Epithelial cell of proximal tubule (primary cell): ENCODE data around the gene SURF6. TPM values are rescaled to one million over a fixed set of nuclear protein-coding genes. Genes with fewer than 3 reads are reported as not detected.
"Not testable (repeated sequence)": the region's sequence is repeated elsewhere in the genome, so short reads cannot be mapped to it uniquely, and the experiment has no call there.

Source experiments
- DNase-seq: peaks from one replicate; pipeline ENCODE4 v3.0.0-alpha.2; 2011; ENCODE audit warnings: low read depth
- H3K4me3 ChIP-seq: 2 replicates; pipeline ENCODE4 v1.5.1; 2011; ENCODE audit warnings: low read depth, mild to moderate bottlenecking, low read length
- total RNA-seq: library from RNA; depleted of rRNA; stranded (reverse); fragments of >200 nt; gene quantifications from 2 replicates; pipeline ENCODE4 v1.2.3, GENCODE V29; 2015
- TF ChIP-seq, protein P1 (sequence below): conservative IDR thresholded peaks from 2 replicates; pipeline ENCODE4 v1.5.1; 2012; ENCODE audit warnings: low read depth, mild to moderate bottlenecking, low read length

Gene SURF6
- total RNA-seq, 1 donor from 2014 or later: 16.7 TPM

- TF ChIP-seq, protein P1, sequence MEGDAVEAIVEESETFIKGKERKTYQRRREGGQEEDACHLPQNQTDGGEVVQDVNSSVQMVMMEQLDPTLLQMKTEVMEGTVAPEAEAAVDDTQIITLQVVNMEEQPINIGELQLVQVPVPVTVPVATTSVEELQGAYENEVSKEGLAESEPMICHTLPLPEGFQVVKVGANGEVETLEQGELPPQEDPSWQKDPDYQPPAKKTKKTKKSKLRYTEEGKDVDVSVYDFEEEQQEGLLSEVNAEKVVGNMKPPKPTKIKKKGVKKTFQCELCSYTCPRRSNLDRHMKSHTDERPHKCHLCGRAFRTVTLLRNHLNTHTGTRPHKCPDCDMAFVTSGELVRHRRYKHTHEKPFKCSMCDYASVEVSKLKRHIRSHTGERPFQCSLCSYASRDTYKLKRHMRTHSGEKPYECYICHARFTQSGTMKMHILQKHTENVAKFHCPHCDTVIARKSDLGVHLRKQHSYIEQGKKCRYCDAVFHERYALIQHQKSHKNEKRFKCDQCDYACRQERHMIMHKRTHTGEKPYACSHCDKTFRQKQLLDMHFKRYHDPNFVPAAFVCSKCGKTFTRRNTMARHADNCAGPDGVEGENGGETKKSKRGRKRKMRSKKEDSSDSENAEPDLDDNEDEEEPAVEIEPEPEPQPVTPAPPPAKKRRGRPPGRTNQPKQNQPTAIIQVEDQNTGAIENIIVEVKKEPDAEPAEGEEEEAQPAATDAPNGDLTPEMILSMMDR: no peak
- H3K4me3 ChIP-seq: no peak overlapping the region
- DNase-seq: no peak
These were observed 51.6 kb downstream of the SURF6 start for GRCh38 chr9:133284362-133284761.

DNA sequence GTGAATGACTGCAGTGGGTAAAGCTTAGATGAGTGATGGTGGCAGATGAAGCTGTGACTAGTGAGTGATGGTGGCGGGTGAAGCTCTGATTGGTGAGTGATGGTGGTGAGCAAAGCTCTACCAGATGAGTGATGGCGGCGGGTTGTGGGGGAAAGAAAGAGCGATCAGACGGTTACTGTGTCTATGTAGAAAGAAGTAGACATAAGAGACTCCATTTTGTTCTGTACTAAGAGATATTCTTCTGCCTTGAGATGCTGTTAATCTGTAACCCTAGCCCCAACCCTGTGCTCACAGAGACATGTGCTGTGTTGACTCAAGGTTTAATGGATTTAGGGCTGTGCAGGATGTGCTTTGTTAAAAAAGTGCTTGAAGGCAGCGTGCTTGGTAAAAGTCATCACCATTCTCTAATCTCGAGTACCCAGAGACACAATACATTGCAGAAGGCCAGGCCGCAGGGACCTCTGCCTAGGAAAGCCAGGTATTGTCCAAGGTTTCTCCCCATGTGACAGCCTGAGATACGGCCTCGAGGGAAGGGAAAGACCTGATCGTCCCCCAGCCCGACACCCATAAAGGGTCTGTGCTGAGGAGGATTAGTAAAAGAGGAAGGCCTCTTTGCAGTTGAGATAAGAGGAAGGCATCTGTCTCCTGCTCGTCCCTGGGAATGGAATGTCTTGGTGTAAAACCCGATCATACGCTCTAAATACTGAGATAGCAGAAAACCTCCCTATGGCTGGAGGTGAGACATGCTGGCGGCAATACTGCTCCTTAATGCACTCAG lies 52.5 kb downstream of the SURF6 start:
- H3K4me3 ChIP-seq, DNase-seq: not testable (repeated sequence)

- no peak for DNase-seq
- H3K4me3 ChIP-seq: no peak overlapping the region
- TF ChIP-seq, protein P1: no peak
These were observed 53.3 kb downstream of the SURF6 start for GRCh38 chr9:133282464-133283238.

GRCh38 chr9:133280392-133280791 lies 55.6 kb downstream of the SURF6 start:
- no peak for DNase-seq
- TF ChIP-seq, protein P1: no peak
- no peak overlapping the region for H3K4me3 ChIP-seq

Other genes starting within 250 kb of the SURF6 start
- gene RALGDS, start 214.9 kb downstream of the SURF6 start, total RNA-seq: 18.2 and 39.0 TPM in 2 replicates
- gene GBGT1, start 172.3 kb downstream of the SURF6 start, total RNA-seq: 9.8 and 10.0 TPM in 2 replicates
- gene OBP2B, start 126.9 kb downstream of the SURF6 start, total RNA-seq: not detected in 2 replicates
- 0.65 and 2.5 TPM in 2 replicates for gene ABO, start 61.0 kb downstream of the SURF6 start, total RNA-seq
- gene MED22, start 11.9 kb upstream of the SURF6 start, total RNA-seq: 18.4 and 30.0 TPM in 2 replicates
- 2,685 and 3,393 TPM in 2 replicates for gene RPL7A, start 12.0 kb upstream of the SURF6 start, total RNA-seq
- 27.3 and 31.3 TPM in 2 replicates for gene SURF1, start 20.3 kb upstream of the SURF6 start, total RNA-seq
- gene SURF2, start 20.4 kb upstream of the SURF6 start, total RNA-seq: 27.6 and 45.4 TPM in 2 replicates
- gene SURF4, start 39.9 kb upstream of the SURF6 start, total RNA-seq: 125 and 252 TPM in 2 replicates
- gene STKLD1, start 40.2 kb upstream of the SURF6 start, total RNA-seq: 1.3 TPM in 1 of 2 replicates, not detected in the other
- 24.4 and 30.4 TPM in 2 replicates for gene REXO4, start 81.8 kb upstream of the SURF6 start, total RNA-seq
- 0.22 and 0.75 TPM in 2 replicates for gene ADAMTS13, start 86.2 kb upstream of the SURF6 start, total RNA-seq
- gene CACFD1, start 123.8 kb upstream of the SURF6 start, total RNA-seq: 4.3 and 11.0 TPM in 2 replicates
- 29.2 and 40.5 TPM in 2 replicates for gene SLC2A6, start 142.9 kb upstream of the SURF6 start, total RNA-seq
- gene MYMK, start 188.8 kb upstream of the SURF6 start, total RNA-seq: not detected in 2 replicates
- gene ADAMTSL2, start 198.5 kb upstream of the SURF6 start, total RNA-seq: not detected in 2 replicates